DOHH2 (cell line): ENCODE measurements around the gene MBP.

ENCODE experiments used
- CTCF ChIP-seq: fragments of 200-600 bp; sonication (generic); IDR thresholded peaks from one replicate; pipeline ENCODE4 v1.5.1; 2014; ENCODE audit warnings: antibody characterized with exemption, mild to moderate bottlenecking, low read depth, low read length; ENCODE audit not compliant: poor library complexity, severe bottlenecking
- EZH2phosphoT487 ChIP-seq: fragments of 200-600 bp; sonication (generic); IDR thresholded peaks from 2 replicates; pipeline ENCODE4 v1.6.1; 2017; ENCODE audit warnings: borderline replicate concordance, mild to moderate bottlenecking, antibody characterized with exemption, low read length, moderate library complexity, mixed read lengths

DNA sequence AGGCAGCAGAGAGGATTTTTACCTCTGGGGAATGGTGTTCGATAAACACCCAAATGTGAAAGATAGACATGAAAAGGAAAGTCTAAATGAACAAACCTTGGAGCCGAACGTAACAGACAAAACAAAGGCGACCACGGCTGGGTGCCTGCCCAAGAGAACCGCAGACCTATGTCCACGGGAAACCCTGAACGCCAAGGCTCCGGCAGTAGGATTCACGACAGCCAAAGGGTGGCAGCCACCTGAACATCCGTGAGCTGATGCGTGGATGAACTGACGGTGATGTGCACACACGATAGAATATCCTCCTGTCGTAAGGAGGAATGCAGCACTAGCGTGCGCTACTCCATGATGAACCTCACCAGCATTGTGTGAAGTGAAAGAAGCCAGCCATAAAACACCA is 85.6 kb downstream of the MBP start:
- no peak for TF ChIP-seq CTCF
- no peak for TF ChIP-seq EZH2phosphoT487
